HUDEP-2 (cell line): ENCODE results near the gene CXCL1.

ENCODE experiments used
- DNase-seq, 76 experiments: peaks; one replicate each; lab custom pipeline; 2025; ENCODE audit not compliant: unreplicated experiment in 76 of 76; lab: John Stamatoyannopoulos, UW

The CXCL1 gene

DNA sequence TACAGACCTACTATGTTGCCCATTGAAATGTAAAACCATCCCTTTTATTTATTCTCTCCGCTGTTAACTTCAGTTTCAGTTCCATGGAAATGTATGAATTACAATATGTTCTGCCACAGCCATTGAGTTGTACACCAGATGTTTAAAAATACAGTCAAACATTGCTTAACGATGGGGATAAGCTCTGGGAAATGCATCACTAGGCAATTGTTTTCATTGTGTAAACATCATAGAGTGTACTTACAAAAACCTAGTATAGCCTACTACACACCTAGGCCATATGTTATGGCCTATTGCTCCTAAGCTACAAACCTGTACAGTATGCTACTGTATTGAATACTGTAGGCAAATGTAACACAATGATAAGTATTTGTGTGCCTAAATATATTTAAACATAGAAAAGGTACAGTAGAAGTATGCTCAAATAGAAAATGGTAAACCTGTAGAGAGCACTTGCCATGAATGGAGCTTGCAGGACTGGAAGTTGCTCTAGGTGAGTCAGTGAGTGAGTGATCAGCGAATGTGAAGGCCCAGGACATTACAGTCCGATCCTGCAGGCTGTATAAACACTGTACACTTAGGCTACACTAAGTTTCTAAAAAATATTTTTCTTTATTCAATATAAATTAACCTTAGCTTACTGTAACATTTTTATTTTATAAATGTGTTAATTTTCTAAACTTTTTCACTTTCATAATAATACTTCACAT is 18.8 kb upstream of the CXCL1 start:
- DNase-seq, result no peak

DNA sequence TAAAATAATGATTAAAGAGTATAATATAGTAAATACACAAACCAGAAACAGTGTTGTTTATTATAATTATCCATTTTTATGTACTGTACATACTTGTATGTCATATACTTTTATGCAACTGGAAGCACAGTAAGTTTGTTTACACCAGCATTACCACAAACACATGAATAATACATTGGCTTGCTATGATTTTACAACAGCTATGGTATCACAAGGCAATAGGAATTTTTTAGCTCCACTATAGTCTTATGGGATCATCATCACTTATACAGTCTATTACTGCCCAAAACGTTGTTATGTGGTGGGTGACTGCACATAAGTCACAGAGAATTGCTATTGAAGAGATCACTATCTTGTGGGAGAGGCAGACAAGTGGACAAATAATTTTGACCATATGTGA is 17.9 kb upstream of the CXCL1 start:
- DNase-seq, result no peak

DNA sequence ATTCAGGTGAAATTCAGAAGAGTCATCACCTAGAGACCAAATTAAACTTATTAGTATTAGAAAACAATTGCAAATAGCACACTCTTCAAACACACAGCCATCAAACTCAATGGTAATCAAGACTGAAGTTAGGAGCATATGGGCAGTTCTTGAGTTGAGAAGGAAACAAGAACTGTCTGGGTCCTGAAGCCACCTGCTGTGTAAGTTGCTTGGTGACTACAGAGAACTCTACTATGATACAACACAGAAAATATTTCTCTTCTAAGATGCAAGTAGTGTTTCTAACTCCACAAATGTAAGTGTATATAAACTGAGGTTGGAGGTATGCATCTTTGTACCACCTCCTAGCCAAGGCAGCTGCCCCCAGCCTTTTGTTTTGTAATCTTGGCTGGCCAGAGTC is 16.4 kb upstream of the CXCL1 start:
- DNase-seq, result no peak

DNA sequence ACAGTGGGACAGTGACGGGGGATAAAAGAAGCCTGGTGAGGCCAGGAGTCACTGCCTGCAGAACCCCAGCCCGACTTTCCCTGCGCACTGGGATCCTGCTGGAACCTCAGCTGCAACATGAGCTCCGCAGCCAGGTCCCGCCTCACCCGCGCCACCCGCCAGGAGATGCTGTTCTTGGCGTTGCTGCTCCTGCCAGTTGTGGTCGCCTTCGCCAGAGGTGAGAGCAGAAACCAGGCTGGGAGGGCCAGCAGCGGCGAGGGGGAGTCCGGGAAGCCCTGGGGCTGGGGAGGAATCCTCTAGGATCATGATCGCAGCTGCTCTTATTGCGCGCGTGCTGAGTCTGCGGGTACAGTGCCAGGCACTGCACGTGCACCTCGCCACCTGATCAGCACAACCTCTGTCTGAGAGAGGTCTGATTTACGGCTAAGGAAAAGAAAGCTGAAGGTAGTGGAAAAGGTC is 15.9 kb upstream of the CXCL1 start, which contains the start of gene PF4V1:
Gene PF4V1, plus strand, starts transcription at position 51 of the 459 bp plus-strand sequence. Its CDS starts 67 bp downstream, at position 118.
- DNase-seq, result no peak

DNA sequence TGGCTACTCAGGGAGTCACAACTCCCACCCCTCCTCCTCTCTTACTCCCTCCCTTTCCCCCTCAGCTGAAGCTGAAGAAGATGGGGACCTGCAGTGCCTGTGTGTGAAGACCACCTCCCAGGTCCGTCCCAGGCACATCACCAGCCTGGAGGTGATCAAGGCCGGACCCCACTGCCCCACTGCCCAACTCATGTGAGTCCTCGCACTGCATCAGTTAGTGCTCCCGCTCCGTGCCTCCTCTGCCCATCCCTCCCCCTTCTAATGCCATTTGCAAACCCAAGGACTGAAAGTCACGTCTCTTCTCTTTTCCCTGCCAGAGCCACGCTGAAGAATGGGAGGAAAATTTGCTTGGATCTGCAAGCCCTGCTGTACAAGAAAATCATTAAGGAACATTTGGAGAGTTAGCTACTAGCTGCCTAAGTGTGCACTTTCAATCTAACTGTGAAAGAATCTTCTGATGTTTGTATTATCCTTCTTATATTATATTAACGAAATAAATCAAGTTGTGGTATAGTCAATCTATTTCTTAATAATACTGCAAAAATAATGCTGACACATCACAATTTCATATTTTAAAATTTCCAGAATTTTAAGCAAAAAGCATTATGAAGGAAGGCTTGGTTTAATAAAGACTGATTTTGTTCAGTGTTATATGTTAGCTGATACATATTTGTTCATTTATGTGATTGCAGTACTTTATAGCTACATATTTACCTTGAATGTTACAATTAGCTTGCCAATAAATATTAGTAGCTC is 15.3 kb upstream of the CXCL1 start:
- no peak for DNase-seq

DNA sequence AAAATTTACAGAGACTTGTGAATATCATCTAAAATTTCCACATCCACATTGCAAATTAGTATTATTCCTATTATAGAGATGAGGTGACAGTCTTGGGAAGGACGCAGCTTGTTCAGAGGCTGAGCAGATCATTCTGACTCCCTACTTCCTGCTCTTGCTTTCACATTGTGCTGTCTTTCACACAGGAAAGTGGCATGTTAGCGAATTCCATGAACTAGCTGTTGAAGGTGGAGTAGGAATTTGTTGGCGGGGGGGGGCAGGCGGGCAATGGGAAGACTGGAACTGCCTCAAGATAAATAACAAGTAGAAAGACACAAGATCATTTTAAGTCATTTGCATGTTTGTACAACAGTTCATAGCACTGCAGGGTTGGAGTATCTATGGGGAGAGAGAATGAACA is 13.8 kb upstream of the CXCL1 start:
- DNase-seq, result no peak

DNA sequence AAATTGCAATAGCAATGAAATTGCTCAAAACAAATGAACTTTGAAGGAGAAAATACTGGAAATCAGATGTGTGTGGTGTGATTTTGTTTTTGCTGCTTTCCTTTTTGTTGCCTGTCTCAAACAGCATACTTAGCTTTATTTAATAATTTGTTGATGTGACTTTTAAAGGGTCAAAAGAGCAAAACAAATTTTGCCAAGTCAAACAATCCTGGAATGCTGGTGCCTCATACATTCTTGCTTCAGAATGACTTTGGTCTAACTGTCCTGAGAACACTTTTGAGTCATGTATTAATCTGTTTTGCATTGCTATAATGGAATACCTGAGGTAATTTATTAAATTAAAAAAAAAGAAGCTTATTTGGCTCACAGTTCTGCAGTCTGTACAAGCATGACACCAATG is 12.7 kb upstream of the CXCL1 start:
- no peak for DNase-seq

DNA sequence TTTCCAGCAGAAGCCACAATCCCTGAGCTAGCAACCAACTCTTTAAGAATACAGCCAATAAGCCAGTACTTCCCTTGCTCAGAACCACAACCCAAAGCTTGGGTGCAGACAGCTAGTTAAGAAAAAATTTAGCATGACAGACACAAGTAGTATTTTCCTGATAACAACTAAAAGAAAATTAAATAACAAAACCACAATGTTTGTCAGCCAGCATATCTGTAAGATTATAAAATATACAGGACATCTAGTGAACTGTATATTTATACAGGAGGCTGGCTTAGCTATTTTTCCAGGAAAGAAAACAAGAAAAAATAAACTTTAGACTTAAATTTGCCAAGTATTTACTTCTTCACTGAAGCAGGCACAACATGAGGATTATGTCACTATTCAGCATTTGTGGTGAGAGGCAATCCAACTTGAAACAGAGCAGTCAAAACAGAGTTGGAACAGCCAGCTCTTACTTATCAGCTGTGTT is 9.5 kb upstream of the CXCL1 start:
- no peak for DNase-seq

DNA sequence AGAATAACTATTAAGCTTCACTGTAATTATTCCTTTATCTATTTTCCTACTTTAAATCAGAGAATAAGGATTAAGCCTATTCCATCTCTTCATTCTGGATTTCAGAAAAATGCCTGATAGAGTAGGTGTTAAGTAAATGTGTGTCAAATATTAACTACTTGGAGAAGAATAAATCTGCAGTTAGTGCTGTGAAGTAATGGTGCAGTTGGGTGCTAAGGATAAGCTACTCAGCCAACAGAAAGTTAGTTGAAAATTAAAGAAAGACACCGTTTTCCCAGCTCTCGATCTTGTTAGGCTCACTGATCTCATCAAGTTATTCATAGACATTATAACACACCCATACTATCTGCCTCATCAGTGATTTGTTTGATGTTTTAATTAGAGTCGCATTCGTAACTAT is 9.0 kb upstream of the CXCL1 start:
- DNase-seq, result no peak

DNA sequence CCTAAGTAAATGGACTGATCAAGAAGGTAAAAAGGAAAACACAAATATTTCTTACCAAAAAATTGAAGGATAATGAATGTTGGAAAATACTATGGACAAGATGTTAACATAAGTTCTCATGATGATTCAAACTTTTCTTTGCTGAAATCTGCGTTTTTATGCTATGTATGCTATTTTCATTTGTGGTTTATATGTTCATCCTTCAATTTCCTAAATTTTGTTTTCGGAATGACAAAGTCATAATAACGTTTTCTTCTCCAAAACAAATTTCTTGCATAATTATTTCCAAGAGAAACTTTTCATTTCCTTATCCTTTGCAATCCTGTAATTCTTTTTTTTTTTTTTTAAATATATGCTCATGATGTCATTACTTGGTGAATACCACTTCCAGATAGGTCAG is 8.3 kb upstream of the CXCL1 start:
- no peak for DNase-seq

DNA sequence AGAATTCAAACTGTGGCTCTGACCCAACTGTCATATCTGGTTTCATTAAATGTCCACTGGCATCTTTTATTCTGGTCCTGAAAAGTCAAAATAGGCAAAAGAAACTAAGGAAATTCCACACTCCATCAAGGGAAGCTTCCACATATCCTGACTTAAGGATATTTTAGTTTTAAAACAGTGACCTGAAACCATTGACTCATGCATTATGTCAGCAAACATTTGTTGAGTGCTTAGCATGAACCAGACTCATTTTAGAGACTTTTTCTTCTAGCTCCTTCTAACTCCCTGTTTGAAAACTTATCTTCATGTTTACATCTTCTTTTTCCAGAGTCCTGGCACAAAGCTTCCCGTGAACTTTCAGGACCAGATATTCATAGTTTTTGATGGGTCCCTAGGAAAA is 6.9 kb upstream of the CXCL1 start:
- no peak for DNase-seq

DNA sequence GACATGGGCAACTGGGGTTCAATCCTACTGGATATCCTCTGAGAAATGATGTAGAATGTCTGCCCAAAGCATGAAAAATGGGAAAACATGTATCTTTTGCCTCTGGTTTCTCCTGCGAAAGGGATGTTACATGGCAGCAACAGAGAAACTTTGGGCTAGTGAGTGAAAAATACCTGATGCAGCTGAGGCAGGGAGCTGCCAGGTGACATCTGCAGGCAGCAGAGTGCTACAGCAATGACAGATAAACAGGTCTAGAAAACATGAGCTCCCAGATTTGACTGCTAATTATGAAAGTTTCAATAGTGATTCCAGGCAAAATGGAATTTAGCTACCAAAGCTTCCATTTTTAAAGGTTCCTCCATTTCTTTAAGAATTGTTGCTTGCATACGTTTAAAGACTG is 4.8 kb upstream of the CXCL1 start:
- no peak for DNase-seq

DNA sequence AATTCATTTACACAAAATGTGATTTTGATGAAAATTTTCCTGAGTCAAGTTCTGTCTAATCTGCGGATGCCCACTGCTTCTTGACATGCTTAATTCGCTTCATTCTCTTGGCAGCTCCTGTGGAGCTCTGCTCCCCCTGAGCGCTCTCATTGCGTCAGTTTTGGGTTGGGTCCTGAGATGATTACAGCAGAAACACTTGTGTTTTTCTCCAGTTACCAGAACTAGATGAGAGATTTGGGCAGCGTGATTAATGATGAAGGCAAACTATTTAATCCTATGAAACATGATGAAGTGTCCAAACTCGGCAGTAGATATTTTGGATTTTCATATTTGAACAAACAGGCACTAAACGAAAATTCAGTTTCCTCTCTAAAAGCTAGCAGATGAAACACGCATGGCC is 4.2 kb upstream of the CXCL1 start:
- DNase-seq, result no peak

DNA sequence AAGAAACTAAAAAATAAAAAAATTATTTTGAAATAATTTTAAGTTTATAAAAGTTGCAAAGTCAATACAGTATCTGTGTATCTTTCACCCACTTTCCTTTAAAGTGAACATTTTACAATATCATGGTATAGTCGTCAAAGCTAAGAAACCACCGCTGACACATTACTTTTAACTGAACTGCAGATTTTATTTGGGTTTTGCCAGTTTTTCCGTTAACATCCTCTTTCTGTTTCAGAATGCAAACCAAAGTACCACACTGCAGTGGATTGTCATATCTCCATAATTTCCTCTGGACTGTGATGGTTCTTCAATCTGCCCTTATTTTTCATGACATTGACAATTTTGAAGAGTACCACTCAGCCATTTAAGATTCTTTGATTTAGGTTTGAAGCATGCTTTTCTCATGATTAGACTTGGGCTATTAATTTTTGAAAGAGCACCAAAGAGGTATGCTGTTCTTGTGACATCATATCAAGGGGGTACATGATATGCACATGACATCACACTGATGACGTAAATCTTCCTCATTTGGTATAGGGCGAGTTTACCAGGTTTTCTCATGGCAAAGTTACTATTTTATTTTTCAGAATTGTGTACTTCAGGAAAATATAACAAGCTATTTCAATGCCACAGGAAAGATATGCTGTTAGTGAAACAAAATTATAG is 3.6 kb upstream of the CXCL1 start:
- DNase-seq, result no peak

DNA sequence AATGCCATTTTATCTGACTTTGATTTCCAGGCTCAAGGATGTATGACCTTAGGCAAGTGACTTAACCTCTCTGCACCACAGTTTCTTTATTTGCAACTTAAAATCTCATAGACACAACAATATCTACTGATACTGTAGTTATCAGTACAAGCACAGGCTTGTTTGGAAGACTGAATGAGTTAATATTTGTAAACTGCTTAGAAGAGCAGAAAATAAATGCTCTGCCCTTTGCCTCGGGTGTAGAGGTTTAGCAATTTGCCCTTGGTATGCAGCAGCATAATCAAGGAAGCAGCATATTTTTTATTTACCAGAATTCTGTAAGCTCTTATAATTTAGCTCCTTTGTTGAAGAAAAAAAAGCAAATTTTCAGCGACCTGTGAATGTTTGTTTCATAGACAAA is 2.9 kb upstream of the CXCL1 start:
- DNase-seq, result no peak

DNA sequence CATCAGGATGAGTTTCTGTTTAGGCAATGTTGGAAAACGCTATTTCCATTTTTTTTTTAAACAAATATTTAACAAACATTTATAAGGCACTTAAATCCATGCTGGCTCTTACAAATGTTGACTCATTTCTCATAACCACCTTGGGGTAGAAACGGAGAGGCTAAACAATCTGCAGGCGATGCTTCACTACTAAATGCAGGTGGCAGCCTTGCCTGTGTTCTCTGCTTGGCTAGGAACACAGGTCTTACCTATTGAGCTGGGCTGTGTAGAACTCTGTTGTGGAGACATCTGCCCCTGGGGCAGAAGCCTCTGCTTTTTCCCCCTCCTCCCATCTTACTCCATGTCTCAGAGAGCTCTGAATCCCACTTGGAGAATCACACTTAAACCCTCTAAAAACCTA is 1.4 kb upstream of the CXCL1 start:
- DNase-seq, result no peak

DNA sequence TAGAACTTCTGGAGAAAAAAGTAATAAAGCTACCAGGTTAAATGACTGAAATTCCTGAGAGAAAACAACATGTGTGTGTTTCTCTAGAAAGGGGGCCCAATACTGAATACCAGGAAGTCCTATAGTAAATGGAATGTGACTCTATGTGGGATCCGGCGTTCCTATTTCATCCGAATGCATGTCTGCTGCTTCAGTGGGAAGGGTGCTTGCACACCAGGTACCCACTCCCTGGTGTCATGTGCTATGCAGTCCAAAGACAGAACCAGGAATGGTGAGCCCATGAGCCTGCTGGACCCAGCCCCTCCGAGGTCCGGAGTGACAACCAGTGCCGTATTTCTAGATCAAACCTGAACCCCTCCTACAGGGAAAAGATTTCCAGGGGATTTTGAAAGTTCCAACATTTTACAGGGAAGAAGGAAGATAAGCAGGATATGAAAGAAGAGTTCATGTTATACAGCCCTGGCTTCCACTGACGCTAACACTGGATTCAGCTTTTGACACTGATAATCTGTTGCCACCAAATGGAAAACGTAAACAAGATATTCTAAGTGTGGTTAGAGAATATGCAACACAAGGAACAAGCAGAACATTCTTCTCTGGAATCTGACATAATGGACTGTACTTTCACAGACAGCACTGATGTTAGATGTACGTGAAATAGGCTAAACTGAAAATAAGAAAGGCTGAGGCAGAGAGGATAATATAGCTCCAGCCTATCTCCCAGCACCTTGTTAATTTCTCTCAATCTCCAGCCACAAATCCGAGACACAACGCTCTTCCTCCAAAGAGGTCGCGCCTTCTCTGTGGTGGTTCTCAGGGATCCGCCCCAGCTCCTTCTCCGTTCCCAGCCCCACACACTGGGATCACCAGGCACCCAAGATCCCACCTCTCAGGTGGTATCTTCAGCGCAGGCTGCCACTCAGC is 725 bp upstream of the CXCL1 start:
- DNase-seq, result no peak

DNA sequence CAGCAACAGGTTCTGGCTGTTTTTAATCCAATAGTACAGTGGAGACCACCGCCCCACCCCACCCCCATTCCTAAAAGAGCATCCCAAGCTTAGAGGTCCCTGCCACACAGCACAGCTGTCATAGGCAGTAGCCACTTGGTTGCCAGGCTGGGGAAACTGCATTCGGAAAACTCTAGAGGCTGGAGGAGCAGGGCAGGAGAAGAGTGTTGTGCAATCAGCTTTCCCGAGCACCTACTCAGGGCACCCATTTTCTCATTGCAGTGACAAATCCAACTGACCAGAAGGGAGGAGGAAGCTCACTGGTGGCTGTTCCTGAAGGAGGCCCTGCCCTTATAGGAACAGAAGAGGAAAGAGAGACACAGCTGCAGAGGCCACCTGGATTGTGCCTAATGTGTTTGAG is 1.1 kb downstream of the CXCL1 start:
- DNase-seq, result no peak

DNA sequence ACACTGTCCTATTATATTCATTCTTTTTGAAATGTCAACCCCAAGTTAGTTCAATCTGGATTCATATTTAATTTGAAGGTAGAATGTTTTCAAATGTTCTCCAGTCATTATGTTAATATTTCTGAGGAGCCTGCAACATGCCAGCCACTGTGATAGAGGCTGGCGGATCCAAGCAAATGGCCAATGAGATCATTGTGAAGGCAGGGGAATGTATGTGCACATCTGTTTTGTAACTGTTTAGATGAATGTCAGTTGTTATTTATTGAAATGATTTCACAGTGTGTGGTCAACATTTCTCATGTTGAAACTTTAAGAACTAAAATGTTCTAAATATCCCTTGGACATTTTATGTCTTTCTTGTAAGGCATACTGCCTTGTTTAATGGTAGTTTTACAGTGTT is 1.6 kb downstream of the CXCL1 start:
- no peak for DNase-seq

DNA sequence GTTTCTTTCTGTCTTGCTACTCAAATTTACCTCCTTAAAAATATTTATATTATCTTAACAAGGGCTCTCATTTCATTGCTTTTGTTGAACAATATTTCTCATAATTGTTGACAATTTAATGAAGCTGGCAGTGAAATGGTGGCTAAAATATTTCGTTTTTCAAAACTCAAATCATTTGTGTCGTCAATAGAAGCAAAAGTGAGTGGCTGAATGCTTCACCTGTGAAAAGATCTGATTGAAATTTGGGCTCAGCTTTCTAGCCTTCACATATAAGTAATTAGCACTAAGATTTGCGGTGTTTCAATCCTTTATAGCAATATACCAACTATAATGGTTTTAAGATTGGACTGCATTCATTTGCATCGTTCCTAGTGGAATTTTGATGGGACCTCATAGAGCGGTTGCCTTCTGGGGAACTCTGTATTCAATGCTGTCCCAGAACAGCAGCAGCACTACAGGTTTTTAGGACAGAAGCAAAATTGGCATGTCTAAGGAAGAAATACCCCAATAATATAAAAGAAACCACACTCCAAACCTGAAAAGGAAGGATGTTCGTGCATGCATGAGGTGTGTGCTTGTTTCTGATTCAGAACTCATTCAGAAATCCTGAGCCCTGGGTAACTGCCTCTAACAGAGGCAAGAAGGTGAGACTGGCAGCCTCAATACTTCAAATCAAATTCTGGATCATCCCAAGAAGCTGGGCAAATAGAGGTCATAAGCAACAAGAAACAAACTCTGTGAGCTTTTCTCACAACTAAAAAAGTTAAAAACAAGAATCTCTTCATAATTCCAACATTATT is 2.5 kb downstream of the CXCL1 start:
- no peak for DNase-seq
